ENCODE measurements around the gene SRGAP2B. TPM values are rescaled to one million over a fixed set of nuclear protein-coding genes. Genes with fewer than 3 reads are reported as not detected.
"Not testable (repeated sequence)": the region's sequence is repeated elsewhere in the genome, so short reads cannot be mapped to it uniquely, and the experiment has no call there.

The SRGAP2B gene
- total and polyA plus RNA-seq, 2 of the 8 experiments (the other 6 are each of a cell fraction or from before 2014, with no cell fraction given) = 4.9 to 39.5 TPM

DNA sequence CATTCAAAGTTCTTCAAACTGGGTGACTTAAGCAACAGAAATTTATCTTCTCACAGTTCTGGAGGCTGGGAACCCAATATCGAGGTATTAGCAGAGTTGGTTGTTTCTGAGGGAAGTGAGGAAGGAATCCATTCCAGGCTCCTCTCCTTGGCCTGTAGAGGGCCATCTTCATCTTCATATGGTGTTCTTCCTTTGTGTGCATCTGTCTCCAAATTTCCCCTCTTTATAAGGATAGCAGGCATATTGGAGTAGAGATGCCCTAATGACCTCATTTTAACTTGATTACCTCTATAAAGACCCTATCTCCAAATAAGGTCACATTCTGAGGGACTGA is 27.9 kb upstream of the SRGAP2B start:
- H2BK15ac ChIP-seq (ENCODE audit: low read length); H3K23ac ChIP-seq (ENCODE audit: insufficient read length); H2AK5ac ChIP-seq (ENCODE audit: low read depth, low read length); DNase-seq (ENCODE audit: low read depth in 1 of 2, low spot score in 2 of 2); H3K27me3 ChIP-seq (replicated peaks in 1 of 4; ENCODE audit: control insufficient read depth in 3 of 4, extremely low read depth in 1 of 4, insufficient read depth in 3 of 4, low read length in 3 of 4); H3K9ac ChIP-seq (replicated peaks in 1 of 4; ENCODE audit: extremely low read depth in 1 of 4, low read depth in 3 of 4, low read length in 3 of 4); H3K4me2 ChIP-seq (ENCODE audit: insufficient read depth in 1 of 2, low read depth in 2 of 2, low read length in 2 of 2); FAIRE-seq; H3K56ac ChIP-seq (replicated peaks; ENCODE audit: insufficient read length, low read depth, low read length); H3K14ac ChIP-seq (ENCODE audit: insufficient read length); H2AFZ ChIP-seq (ENCODE audit: low read length); CTCF ChIA-PET (ENCODE audit: partially characterized antibody); H3K4me3 ChIP-seq (ENCODE audit: extremely low read depth in 1 of 4, insufficient read depth in 2 of 4, low read depth in 3 of 4, low read length in 4 of 4); H3K79me1 ChIP-seq (ENCODE audit: low read depth, low read length); H3K9me3 ChIP-seq (ENCODE audit: insufficient read depth in 2 of 2, low read depth in 1 of 2, low read length in 1 of 2); H3K36me3 ChIP-seq (ENCODE audit: control insufficient read depth in 2 of 4, insufficient read depth in 4 of 4, low read length in 3 of 4); H2BK12ac ChIP-seq (ENCODE audit: low read depth, low read length); H2BK5ac ChIP-seq (ENCODE audit: low read depth, low read length); H3K4ac ChIP-seq (replicated peaks; ENCODE audit: insufficient read length, low read depth, low read length); H4K20me1 ChIP-seq (replicated peaks in 1 of 2; ENCODE audit: control insufficient read depth in 1 of 2, insufficient read depth in 2 of 2, low read length in 2 of 2); POLR2A ChIA-PET (ENCODE audit: partially characterized antibody); H3K27ac ChIP-seq (ENCODE audit: low read depth, low read length); H2BK120ac ChIP-seq (replicated peaks; ENCODE audit: low read depth, low read length); H3K18ac ChIP-seq (ENCODE audit: extremely low read depth, low read length); H2BK20ac ChIP-seq (ENCODE audit: low read length); H3K4me1 ChIP-seq (replicated peaks in 1 of 4; ENCODE audit: control insufficient read depth in 3 of 4, insufficient read depth in 4 of 4, low read length in 3 of 4); H3K23me2 ChIP-seq (ENCODE audit: low read depth, low read length); H4K5ac ChIP-seq (ENCODE audit: insufficient read length, low read depth, low read length); H3K79me2 ChIP-seq (ENCODE audit: control insufficient read depth in 1 of 2, insufficient read depth in 2 of 2, low read length in 2 of 2); H4K8ac ChIP-seq (ENCODE audit: extremely low read depth, insufficient read depth, low read length); H4K91ac ChIP-seq (replicated peaks; ENCODE audit: insufficient read length, low read length): not testable (repeated sequence)
- WGBS, 2 experiments (ENCODE audit: extremely low coverage in 1 of 2, insufficient coverage in 1 of 2, insufficient read length in 1 of 2, insufficient replicate concordance in 2 of 2, low coverage in 1 of 2, low lambda C conversion rate in 2 of 2, missing lambda C conversion rate in 1 of 2) = no CpG with 5 or more reads among the region's 1 CpG

DNA sequence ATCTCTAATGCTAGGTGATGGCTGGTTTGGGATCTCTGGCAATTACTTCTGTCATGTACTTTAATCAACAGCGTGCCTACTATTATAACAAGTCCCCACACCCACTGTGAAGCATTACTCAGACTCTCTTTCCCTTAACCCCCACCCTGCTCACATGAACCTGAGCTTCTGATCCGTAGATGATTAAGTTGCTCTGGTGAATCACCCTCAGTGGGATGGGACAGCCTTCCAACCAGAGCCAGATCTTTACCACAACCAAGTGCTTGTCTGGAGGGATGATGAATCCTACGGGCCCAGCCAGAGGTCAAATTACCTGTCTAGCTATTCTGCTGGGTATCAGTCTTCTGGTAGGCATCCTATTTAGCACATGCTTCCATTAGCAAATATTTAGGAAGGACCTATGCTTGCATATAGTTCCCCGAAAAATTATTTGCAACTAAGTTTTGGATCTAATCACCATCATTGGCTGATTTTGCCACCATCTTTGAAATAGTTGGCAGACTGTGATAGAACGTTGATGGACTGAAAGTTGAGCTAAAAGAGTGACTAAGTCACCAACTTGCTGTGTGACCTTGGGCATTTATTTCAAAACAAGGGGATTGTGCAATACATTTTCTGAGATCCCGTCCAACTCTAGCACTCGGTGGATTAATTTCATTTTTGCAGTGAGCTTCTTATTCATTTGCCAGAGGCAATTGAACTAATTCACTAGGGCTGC is 27.4 kb upstream of the SRGAP2B start:
- H4K8ac ChIP-seq (ENCODE audit: extremely low read depth, insufficient read depth, low read length); H3K56ac ChIP-seq (replicated peaks; ENCODE audit: insufficient read length, low read depth, low read length); FAIRE-seq; H2BK5ac ChIP-seq (ENCODE audit: low read depth, low read length); H4K20me1 ChIP-seq (replicated peaks in 1 of 2; ENCODE audit: control insufficient read depth in 1 of 2, insufficient read depth in 2 of 2, low read length in 2 of 2); H3K79me1 ChIP-seq (ENCODE audit: low read depth, low read length); H3K4me3 ChIP-seq (ENCODE audit: extremely low read depth in 1 of 4, insufficient read depth in 2 of 4, low read depth in 3 of 4, low read length in 4 of 4); H2AFZ ChIP-seq (ENCODE audit: low read length); H3K9ac ChIP-seq (replicated peaks in 1 of 4; ENCODE audit: extremely low read depth in 1 of 4, low read depth in 3 of 4, low read length in 3 of 4); H4K91ac ChIP-seq (replicated peaks; ENCODE audit: insufficient read length, low read length); H3K36me3 ChIP-seq (ENCODE audit: control insufficient read depth in 2 of 4, insufficient read depth in 4 of 4, low read length in 3 of 4); H3K4me1 ChIP-seq (replicated peaks in 1 of 4; ENCODE audit: control insufficient read depth in 3 of 4, insufficient read depth in 4 of 4, low read length in 3 of 4); H3K23ac ChIP-seq (ENCODE audit: insufficient read length); H3K9me3 ChIP-seq (ENCODE audit: insufficient read depth in 2 of 2, low read depth in 1 of 2, low read length in 1 of 2); H3K18ac ChIP-seq (ENCODE audit: extremely low read depth, low read length); H3K79me2 ChIP-seq (ENCODE audit: control insufficient read depth in 1 of 2, insufficient read depth in 2 of 2, low read length in 2 of 2); H3K4ac ChIP-seq (replicated peaks; ENCODE audit: insufficient read length, low read depth, low read length); H3K23me2 ChIP-seq (ENCODE audit: low read depth, low read length); H2AK5ac ChIP-seq (ENCODE audit: low read depth, low read length); H3K14ac ChIP-seq (ENCODE audit: insufficient read length); H2BK120ac ChIP-seq (replicated peaks; ENCODE audit: low read depth, low read length); DNase-seq (ENCODE audit: low read depth in 1 of 2, low spot score in 2 of 2); H2BK15ac ChIP-seq (ENCODE audit: low read length); H3K27ac ChIP-seq (ENCODE audit: low read depth, low read length); POLR2A ChIA-PET (ENCODE audit: partially characterized antibody); CTCF ChIA-PET (ENCODE audit: partially characterized antibody); H4K5ac ChIP-seq (ENCODE audit: insufficient read length, low read depth, low read length); H2BK12ac ChIP-seq (ENCODE audit: low read depth, low read length); H2BK20ac ChIP-seq (ENCODE audit: low read length); H3K4me2 ChIP-seq (ENCODE audit: insufficient read depth in 1 of 2, low read depth in 2 of 2, low read length in 2 of 2); H3K27me3 ChIP-seq (replicated peaks in 1 of 4; ENCODE audit: control insufficient read depth in 3 of 4, extremely low read depth in 1 of 4, insufficient read depth in 3 of 4, low read length in 3 of 4): not testable (repeated sequence)
- no CpG with 5 or more reads among the region's 7 CpGs for WGBS, 2 experiments (ENCODE audit: extremely low coverage in 1 of 2, insufficient coverage in 1 of 2, insufficient read length in 1 of 2, insufficient replicate concordance in 2 of 2, low coverage in 1 of 2, low lambda C conversion rate in 2 of 2, missing lambda C conversion rate in 1 of 2)
